Keratinocyte (primary cell): ENCODE measurements around the gene SCAND1. TPM values are rescaled to one million over a fixed set of nuclear protein-coding genes. Genes with fewer than 3 reads are reported as not detected.

Experiments
- DNase-seq: peaks from one replicate; pipeline ENCODE4 v3.0.0-alpha.2; 2011; ENCODE audit warnings: low read depth, missing footprints, low spot score
- FAIRE-seq: peaks from 2 replicates; lab custom pipeline; 2011; peaks lifted over from hg19 to GRCh38; lab: Jason Lieb, UNC
- H2AFZ ChIP-seq: 2 replicates; pipeline ENCODE4 v1.6.0; 2012; ENCODE audit warnings: low read length, control low read depth, inconsistent platforms; ENCODE audit not compliant: control insufficient read depth
- H3K27ac ChIP-seq: 2 replicates; pipeline ENCODE4 v1.5.1; 2011; ENCODE audit warnings: low read length; ENCODE audit not compliant: control insufficient read depth, insufficient read depth
- H3K27me3 ChIP-seq: 3 replicates; pipeline ENCODE4 v1.6.0; 2011; ENCODE audit warnings: low read length; ENCODE audit not compliant: control insufficient read depth, insufficient read depth; ENCODE audit errors: extremely low read depth
- H3K36me3 ChIP-seq, 2 experiments: 2 replicates in 1 of 2; 3 replicates in 1 of 2; pipeline ENCODE4 v1.5.1; 2011; ENCODE audit warnings: low read length in 2 of 2, mild to moderate bottlenecking in 1 of 2; ENCODE audit not compliant: control insufficient read depth in 2 of 2, insufficient read depth in 2 of 2; ENCODE audit errors: extremely low read depth in 1 of 2
- H3K4me1 ChIP-seq: 3 replicates; pipeline ENCODE4 v1.5.1; 2011; ENCODE audit warnings: low read length; ENCODE audit not compliant: control insufficient read depth, insufficient read depth; ENCODE audit errors: extremely low read depth
- H3K4me2 ChIP-seq: 3 replicates; pipeline ENCODE4 v1.6.0; 2011; ENCODE audit warnings: low read depth, low read length; ENCODE audit not compliant: control insufficient read depth, insufficient read depth; ENCODE audit errors: extremely low read depth
- H3K4me3 ChIP-seq, 3 experiments: fragments of 200-600 bp in 1 of 3; sonication (generic) in 1 of 3; 2 replicates in 2 of 3; 3 replicates in 1 of 3; pipeline ENCODE4 v1.5.1; 2011 to 2016; ENCODE audit warnings: low read length in 3 of 3, mild to moderate bottlenecking in 3 of 3, control low read depth in 2 of 3, inconsistent platforms in 1 of 3, low read depth in 1 of 3, mixed read lengths in 1 of 3, mixed run types in 1 of 3, moderate library complexity in 1 of 3; ENCODE audit not compliant: control insufficient read depth in 2 of 3, insufficient read depth in 2 of 3; ENCODE audit errors: extremely low read depth in 1 of 3
- H3K79me2 ChIP-seq: 2 replicates; pipeline ENCODE4 v1.6.0; 2012; ENCODE audit warnings: low read length; ENCODE audit not compliant: control insufficient read depth, insufficient read depth
- H3K9ac ChIP-seq: 3 replicates; pipeline ENCODE4 v1.6.0; 2011; ENCODE audit warnings: low read length; ENCODE audit not compliant: control insufficient read depth, insufficient read depth; ENCODE audit errors: extremely low read depth
- H3K9me1 ChIP-seq: 3 replicates; pipeline ENCODE4 v1.6.0; 2011; ENCODE audit warnings: low read length; ENCODE audit not compliant: control insufficient read depth, insufficient read depth; ENCODE audit errors: extremely low read depth
- H3K9me3 ChIP-seq: 2 replicates; pipeline ENCODE4 v1.5.1; 2012; ENCODE audit warnings: low read depth, low read length; ENCODE audit not compliant: control insufficient read depth
- H4K20me1 ChIP-seq: 3 replicates; pipeline ENCODE4 v1.6.0; 2011; ENCODE audit warnings: low read length; ENCODE audit not compliant: control insufficient read depth, insufficient read depth; ENCODE audit errors: extremely low read depth
- CTCF ChIP-seq, 3 experiments: IDR thresholded peaks in 1 of 3; conservative IDR thresholded peaks in 1 of 3; optimal IDR thresholded peaks in 1 of 3; 2 replicates in 2 of 3; 3 replicates in 1 of 3; pipeline versions ENCODE3 to v1.5.1; 2011; ENCODE audit warnings: low read length in 3 of 3, mild to moderate bottlenecking in 3 of 3, moderate library complexity in 2 of 3, control low read depth in 1 of 3, inconsistent platforms in 1 of 3; ENCODE audit not compliant: insufficient read depth in 2 of 3; ENCODE audit errors: extremely low read depth in 1 of 3
- EZH2 ChIP-seq: IDR thresholded peaks from one replicate; pipeline ENCODE4 v1.6.1; 2012; ENCODE audit warnings: inconsistent platforms, mild to moderate bottlenecking, low read length, moderate library complexity
- dilution Hi-C: fragments of 300-500 bp; cut with MboI; formaldehyde crosslinking; loops from one replicate; pipeline ENCODE4 v1.7.0; 2020; ENCODE audit warnings: low sequenced_read_pairs; ENCODE audit not compliant: extremely low pct_ligation_motif_present
- polyA plus RNA-seq, 5 experiments: library from polyadenylated mRNA; depleted of rRNA in 3 of 5; stranded (reverse) in 3 of 5; stranded (forward) in 1 of 5; unstranded in 1 of 5; fragments of >200 nt; gene quantifications; 1 replicate in 1 of 5; 2 replicates in 3 of 5; 3 replicates in 1 of 5; pipeline versions ENCODE4 v1.2.1 to v1.2.3, GENCODE V29; 2011 to 2012; ENCODE audit warnings: missing spikeins in 2 of 5, low read depth in 1 of 5, low replicate concordance in 1 of 5

Gene SCAND1
- polyA plus RNA-seq, 1 donor (not counting 4 experiments of a cell fraction or from before 2014, with no cell fraction given) = 5.8 TPM

- DNase-seq (no peak), FAIRE-seq (no peak)
- Histone ChIP-seq H3K79me2 (no peaks in the 10 kb centered on the region), H3K36me3 (no peaks in the 10 kb centered on the region), H2AFZ (no peak overlapping the region), H3K4me1 (peaks cover 3% of the 10 kb centered on the region), H3K27ac (no peak overlapping the region), H3K4me3 (no peak overlapping the region), H3K9me3 (no peaks in the 10 kb centered on the region), H4K20me1 (no peaks in the 10 kb centered on the region), H3K9me1 (no peaks in the 10 kb centered on the region), H3K9ac (no peak overlapping the region), H3K27me3 (no peaks in the 10 kb centered on the region), H3K4me2 (no peak overlapping the region)
- dilution Hi-C loops = no loop called here
- no peak for TF ChIP-seq EZH2
- peak; percentile 40 to 55 (median 54) for TF ChIP-seq CTCF (optimal IDR thresholded peaks at IDR 0.05 in 1 of 3, IDR thresholded peaks at IDR 0.05 in 1 of 3, conservative IDR thresholded peaks at IDR 0.05 in 1 of 3; ENCODE audit: extremely low read depth in 1 of 3, insufficient read depth in 2 of 3, low read length in 3 of 3)
These were observed 37.0 kb upstream of the SCAND1 start for GRCh38 chr20:35991142-35991771.

- Histone ChIP-seq H3K27ac (no peak overlapping the region), H3K27me3 (no peaks in the 10 kb centered on the region), H3K36me3 (no peaks in the 10 kb centered on the region), H3K9me1 (no peaks in the 10 kb centered on the region), H3K4me2 (no peak overlapping the region), H3K4me3 (no peak overlapping the region), H2AFZ (no peak overlapping the region), H3K79me2 (no peaks in the 10 kb centered on the region), H3K9me3 (no peaks in the 10 kb centered on the region), H3K4me1 (no peaks in the 10 kb centered on the region), H3K9ac (no peak overlapping the region), H4K20me1 (no peaks in the 10 kb centered on the region)
- TF ChIP-seq CTCF (optimal IDR thresholded peaks at IDR 0.05 in 1 of 3, IDR thresholded peaks at IDR 0.05 in 1 of 3, conservative IDR thresholded peaks at IDR 0.05 in 1 of 3; ENCODE audit: extremely low read depth in 1 of 3, insufficient read depth in 2 of 3, low read length in 3 of 3) = no peak
- no peak for TF ChIP-seq EZH2
- dilution Hi-C loops = no loop called here
- no peak for FAIRE-seq
- DNase-seq = no peak
These were observed 34.7 kb upstream of the SCAND1 start for GRCh38 chr20:35988910-35989463.
